PC-9 (cell line): ENCODE results near the gene HCRT.

Experiments
- EZH2 ChIP-seq: fragments of 200-600 bp; sonication (generic); IDR thresholded peaks from 2 replicates; pipeline ENCODE4 v1.8.0; 2017; ENCODE audit warnings: antibody characterized with exemption, low read depth
- TF ChIP-seq, protein P1 (sequence below): fragments of 200-600 bp; sonication (generic); conservative IDR thresholded peaks from 2 replicates; pipeline ENCODE4 v1.6.1; 2017; ENCODE audit warnings: mixed run types, antibody characterized with exemption, mild to moderate bottlenecking, moderate library complexity

DNA sequence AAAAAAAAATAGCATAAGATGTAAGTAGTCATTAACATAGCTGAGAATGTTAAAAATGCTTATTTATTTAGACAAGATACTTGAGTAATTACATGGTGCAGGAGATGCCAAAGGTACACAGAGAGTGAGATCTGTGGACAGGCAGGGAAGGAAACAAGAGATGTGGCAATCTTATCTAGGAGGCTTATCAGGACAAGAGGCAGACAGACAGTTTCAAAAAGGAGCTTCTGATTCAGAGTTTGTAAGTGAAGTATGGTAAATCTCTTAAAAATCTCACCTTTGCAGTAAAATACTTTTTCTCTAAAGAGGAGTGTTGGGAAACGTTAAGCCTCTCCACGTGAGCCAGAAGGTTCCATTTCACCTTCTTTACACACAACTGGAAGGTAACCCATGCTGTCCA is 28.9 kb upstream of the HCRT start:
- TF ChIP-seq, protein P1, sequence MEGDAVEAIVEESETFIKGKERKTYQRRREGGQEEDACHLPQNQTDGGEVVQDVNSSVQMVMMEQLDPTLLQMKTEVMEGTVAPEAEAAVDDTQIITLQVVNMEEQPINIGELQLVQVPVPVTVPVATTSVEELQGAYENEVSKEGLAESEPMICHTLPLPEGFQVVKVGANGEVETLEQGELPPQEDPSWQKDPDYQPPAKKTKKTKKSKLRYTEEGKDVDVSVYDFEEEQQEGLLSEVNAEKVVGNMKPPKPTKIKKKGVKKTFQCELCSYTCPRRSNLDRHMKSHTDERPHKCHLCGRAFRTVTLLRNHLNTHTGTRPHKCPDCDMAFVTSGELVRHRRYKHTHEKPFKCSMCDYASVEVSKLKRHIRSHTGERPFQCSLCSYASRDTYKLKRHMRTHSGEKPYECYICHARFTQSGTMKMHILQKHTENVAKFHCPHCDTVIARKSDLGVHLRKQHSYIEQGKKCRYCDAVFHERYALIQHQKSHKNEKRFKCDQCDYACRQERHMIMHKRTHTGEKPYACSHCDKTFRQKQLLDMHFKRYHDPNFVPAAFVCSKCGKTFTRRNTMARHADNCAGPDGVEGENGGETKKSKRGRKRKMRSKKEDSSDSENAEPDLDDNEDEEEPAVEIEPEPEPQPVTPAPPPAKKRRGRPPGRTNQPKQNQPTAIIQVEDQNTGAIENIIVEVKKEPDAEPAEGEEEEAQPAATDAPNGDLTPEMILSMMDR, result no peak
- no peak for TF ChIP-seq EZH2
